ENCODE results near the gene LCN2.
A peak's percentile ranks its signal among the peaks of the same experiment; 100 is the strongest.

The LCN2 gene

GRCh38 chr9:128115187-128116103 is 33.8 kb upstream of the LCN2 start:
- in situ Hi-C loops (cut with MboI; ENCODE audit: low pct_unique_long_range_greater_than_20kb, low sequenced_read_pairs, unreplicated experiment) = no loop called here
- TF ChIP-seq, protein P1, sequence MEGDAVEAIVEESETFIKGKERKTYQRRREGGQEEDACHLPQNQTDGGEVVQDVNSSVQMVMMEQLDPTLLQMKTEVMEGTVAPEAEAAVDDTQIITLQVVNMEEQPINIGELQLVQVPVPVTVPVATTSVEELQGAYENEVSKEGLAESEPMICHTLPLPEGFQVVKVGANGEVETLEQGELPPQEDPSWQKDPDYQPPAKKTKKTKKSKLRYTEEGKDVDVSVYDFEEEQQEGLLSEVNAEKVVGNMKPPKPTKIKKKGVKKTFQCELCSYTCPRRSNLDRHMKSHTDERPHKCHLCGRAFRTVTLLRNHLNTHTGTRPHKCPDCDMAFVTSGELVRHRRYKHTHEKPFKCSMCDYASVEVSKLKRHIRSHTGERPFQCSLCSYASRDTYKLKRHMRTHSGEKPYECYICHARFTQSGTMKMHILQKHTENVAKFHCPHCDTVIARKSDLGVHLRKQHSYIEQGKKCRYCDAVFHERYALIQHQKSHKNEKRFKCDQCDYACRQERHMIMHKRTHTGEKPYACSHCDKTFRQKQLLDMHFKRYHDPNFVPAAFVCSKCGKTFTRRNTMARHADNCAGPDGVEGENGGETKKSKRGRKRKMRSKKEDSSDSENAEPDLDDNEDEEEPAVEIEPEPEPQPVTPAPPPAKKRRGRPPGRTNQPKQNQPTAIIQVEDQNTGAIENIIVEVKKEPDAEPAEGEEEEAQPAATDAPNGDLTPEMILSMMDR (IDR thresholded peaks at IDR 0.05; ENCODE audit: extremely low read depth, insufficient read depth, missing control alignments) = no peak
- DNase-seq (ENCODE audit: low spot score) = peak; percentile 78

- in situ Hi-C loops (cut with MboI; ENCODE audit: low pct_unique_long_range_greater_than_20kb, low sequenced_read_pairs, unreplicated experiment) = no loop called here
- DNase-seq (ENCODE audit: low spot score) = no peak
- TF ChIP-seq, protein P1 (IDR thresholded peaks at IDR 0.05; ENCODE audit: extremely low read depth, insufficient read depth, missing control alignments) = no peak
These were observed 32.9 kb upstream of the LCN2 start for GRCh38 chr9:128116104-128117083.

DNA sequence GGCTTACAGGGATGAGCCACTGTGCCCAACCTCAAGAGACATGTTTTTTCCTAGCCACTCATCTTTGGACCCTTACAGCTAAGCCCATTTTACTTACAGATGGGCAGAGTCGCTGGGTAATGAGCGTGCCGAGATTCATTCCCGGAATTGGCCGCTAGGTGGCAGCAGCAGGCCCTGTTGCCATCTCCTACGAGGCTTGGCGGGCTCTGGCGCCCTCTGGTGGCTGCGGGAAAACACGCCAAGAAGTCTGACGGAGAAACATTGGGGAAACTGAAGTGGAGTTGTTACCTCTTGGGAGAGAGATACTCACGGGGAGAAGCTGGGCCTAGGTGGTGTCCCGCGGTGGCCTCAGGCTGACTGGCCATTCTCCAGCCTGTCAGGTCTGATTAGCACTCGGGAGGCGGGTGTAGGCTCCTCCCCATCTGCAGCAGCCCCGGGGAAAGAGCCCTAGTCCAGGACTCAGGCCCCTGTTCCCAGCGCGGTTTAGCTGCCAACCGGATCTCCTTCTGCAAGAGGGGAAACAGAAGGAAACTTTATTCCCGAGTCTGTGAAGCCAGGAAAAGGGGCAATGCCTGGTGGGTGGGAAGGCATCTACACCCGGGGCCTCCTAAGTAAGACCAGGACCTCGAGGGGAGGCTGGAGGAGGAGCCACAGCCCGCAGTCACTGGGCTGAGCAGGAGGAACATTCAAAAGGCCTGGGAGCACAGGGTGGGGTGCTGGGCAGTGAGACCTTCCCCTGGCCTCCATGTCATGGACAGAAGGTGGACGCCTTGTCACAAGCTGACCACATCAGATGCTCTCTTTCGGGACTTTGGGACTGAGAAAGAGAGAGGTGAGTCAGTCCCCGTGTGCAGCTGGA is 31.4 kb upstream of the LCN2 start:
- in situ Hi-C loops (cut with MboI; ENCODE audit: low pct_unique_long_range_greater_than_20kb, low sequenced_read_pairs, unreplicated experiment) = no loop called here
- TF ChIP-seq, protein P1 (IDR thresholded peaks at IDR 0.05; ENCODE audit: extremely low read depth, insufficient read depth, missing control alignments) = peak; percentile 100
- peak; percentile 95 for DNase-seq (ENCODE audit: low spot score)

DNA sequence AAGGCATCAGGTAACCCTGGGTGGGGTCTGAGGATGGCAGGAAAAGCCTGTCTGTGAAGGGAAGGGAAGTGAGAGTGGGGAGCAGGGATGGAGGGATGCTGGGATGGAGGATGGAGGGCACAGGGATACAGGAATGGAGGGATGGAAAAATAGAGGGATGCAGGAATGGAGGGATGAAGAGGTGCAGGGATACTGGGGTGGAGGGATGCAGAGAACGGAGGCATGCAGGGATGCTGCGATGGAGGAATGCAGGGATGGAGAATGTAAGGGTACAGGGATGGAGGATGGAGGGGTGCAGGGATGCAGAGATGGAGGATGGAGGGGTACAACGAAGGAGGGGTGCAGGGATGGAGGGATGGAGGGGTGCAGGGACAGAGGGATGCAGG is 30.8 kb upstream of the LCN2 start:
- TF ChIP-seq, protein P1 (IDR thresholded peaks at IDR 0.05; ENCODE audit: extremely low read depth, insufficient read depth, missing control alignments) = no peak
- no peak for DNase-seq (ENCODE audit: low spot score)
- in situ Hi-C loops (cut with MboI; ENCODE audit: low pct_unique_long_range_greater_than_20kb, low sequenced_read_pairs, unreplicated experiment) = no loop called here

- in situ Hi-C loops (cut with MboI; ENCODE audit: low pct_unique_long_range_greater_than_20kb, low sequenced_read_pairs, unreplicated experiment) = no loop called here
- TF ChIP-seq, protein P1 (IDR thresholded peaks at IDR 0.05; ENCODE audit: extremely low read depth, insufficient read depth, missing control alignments) = no peak
- DNase-seq (ENCODE audit: low spot score) = no peak
These were observed 30.1 kb upstream of the LCN2 start for GRCh38 chr9:128118971-128119665.

Data from GM13977 (cell line).